ENCODE results near the gene TMPRSS6. TPM values are rescaled to one million over a fixed set of nuclear protein-coding genes. Genes with fewer than 3 reads are reported as not detected.

Gene TMPRSS6
- total and polyA plus RNA-seq, 9 donors = 0.04 to 2.4 (median 0.33) TPM; not detected in 6

GRCh38 chr22:37103656-37104452 lies 5.7 kb downstream of the TMPRSS6 start:
- TF ChIP-seq EP300 (IDR thresholded peaks at IDR 0.05) = no peak
- no peak for TF ChIP-seq CTCF (IDR thresholded peaks at IDR 0.05)
- no peak for TF ChIP-seq POLR2A (IDR thresholded peaks at IDR 0.05)
- H3K27ac ChIP-seq = no peak overlapping the region
- H3K4me3 ChIP-seq = no peak overlapping the region
- H3K27me3 ChIP-seq = no peaks in the 10 kb centered on the region
- H3K4me1 ChIP-seq (ENCODE audit: insufficient read depth) = no peaks in the 10 kb centered on the region
- no peaks in the 10 kb centered on the region for H3K36me3 ChIP-seq
- no peak for DNase-seq
- intact Hi-C loops (cut with DNase I) = no loop called here
- WGBS, 3 donors = 47 to 64% (median 48%) methylated on average over 14 of the region's 14 CpGs
- H3K9me3 ChIP-seq = no peaks in the 10 kb centered on the region

DNA sequence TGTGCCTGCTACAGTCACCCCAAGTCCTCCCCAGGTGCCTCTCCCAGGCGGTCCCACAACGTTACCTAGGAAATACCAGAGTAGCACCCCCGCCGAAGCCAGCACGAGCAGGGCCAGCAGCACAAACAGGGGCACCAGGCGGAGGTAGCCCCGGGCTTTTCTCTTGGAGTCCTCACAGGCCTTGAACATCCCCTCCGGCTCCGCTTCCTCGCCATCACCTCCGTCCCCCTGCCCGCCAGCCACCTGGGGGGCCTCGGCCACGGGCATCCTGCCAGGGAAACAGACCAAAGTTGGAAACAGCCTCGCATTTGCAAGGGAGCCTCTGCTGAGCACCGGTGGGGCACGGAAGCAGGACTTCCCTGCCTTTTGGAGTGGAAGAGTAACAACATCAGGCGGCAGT lies 6.4 kb downstream of the TMPRSS6 start:
- H3K4me3 ChIP-seq = no peak overlapping the region
- no peak for TF ChIP-seq CTCF (IDR thresholded peaks at IDR 0.05)
- no peak for TF ChIP-seq EP300 (IDR thresholded peaks at IDR 0.05)
- TF ChIP-seq POLR2A (IDR thresholded peaks at IDR 0.05) = no peak

DNA sequence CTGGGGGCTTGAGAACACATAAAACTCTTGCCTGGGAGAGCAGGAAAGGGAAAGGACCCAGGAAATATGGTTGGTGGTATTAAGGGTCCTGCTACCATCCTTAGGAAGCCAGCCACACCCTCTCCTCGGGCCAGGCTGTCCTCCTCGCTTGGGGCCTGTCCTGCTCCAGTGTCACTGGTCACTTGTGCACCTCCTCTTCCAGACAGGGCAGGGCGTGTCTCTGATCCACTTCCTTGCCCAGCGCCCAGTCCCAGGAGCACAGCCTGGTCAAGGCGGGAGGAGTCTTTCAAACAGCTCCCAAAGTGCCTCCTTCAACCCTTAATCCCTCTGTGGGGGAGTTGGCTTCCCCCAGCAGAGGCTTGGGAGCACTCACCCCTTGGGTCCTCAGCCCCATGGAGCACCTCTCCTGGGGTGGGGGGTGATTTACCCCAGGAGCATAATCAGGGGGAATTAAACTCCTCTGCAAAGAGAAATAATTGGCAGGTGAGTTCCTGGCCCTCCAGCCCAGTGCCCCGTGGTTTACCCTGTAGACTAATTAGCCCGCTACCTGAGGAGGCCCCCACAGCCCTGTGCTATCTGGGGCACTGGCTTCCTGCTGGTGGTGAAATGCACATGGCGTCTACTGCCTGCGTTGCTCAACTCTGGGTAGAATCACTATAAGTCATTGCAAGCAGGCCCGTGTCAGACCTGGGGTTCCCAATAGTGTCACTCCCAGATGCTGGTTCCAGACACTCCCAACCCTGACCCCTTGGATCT lies 8.0 kb downstream of the TMPRSS6 start:
- Histone ChIP-seq H3K9me3 (no peaks in the 10 kb centered on the region), H3K4me3 (no peak overlapping the region), H3K27ac (no peak overlapping the region), H3K4me1 (ENCODE audit: insufficient read depth) (no peaks in the 10 kb centered on the region), H3K36me3 (no peaks in the 10 kb centered on the region), H3K27me3 (no peaks in the 10 kb centered on the region)
- 86 to 91% (median 87%) methylated on average over 10 of the region's 10 CpGs for WGBS, 3 donors
- no peak for DNase-seq
- no peak for TF ChIP-seq POLR2A (IDR thresholded peaks at IDR 0.05)
- no peak for TF ChIP-seq EP300 (IDR thresholded peaks at IDR 0.05)
- no peak for TF ChIP-seq CTCF (IDR thresholded peaks at IDR 0.05)
- intact Hi-C loops (cut with DNase I) = no loop called here

More for the DNA sequence above, 6.4 kb downstream of the TMPRSS6 start:
- Histone ChIP-seq H3K4me1 (ENCODE audit: insufficient read depth) (no peaks in the 10 kb centered on the region), H3K27me3 (no peaks in the 10 kb centered on the region), H3K9me3 (no peaks in the 10 kb centered on the region), H3K27ac (no peak overlapping the region), H3K36me3 (no peaks in the 10 kb centered on the region)
- no peak for DNase-seq
- WGBS, 3 donors = 22 to 40% (median 25%) methylated on average over 17 to 18 of the region's 18 CpGs
- intact Hi-C loops (cut with DNase I) = no loop called here

- Histone ChIP-seq H3K27me3 (no peaks in the 10 kb centered on the region), H3K4me3 (no peak overlapping the region), H3K36me3 (no peaks in the 10 kb centered on the region), H3K9me3 (no peaks in the 10 kb centered on the region), H3K4me1 (ENCODE audit: insufficient read depth) (no peaks in the 10 kb centered on the region), H3K27ac (no peak overlapping the region)
- intact Hi-C loops (cut with DNase I) = no loop called here
- 71 to 81% (median 77%) methylated on average over 8 of the region's 8 CpGs for WGBS, 3 donors
- DNase-seq = no peak
- TF ChIP-seq CTCF (IDR thresholded peaks at IDR 0.05) (no peak), EP300 (IDR thresholded peaks at IDR 0.05) (no peak), POLR2A (IDR thresholded peaks at IDR 0.05) (no peak)
These were observed 8.9 kb downstream of the TMPRSS6 start for GRCh38 chr22:37100589-37101127.
